ENCODE results near the gene RNF220. TPM values are rescaled to one million over a fixed set of nuclear protein-coding genes. Genes with fewer than 3 reads are reported as not detected.

The RNF220 gene
- total and polyA plus RNA-seq, 12 donors, result 41.8 to 82.5 (median 58.0) TPM

- H3K9me3 ChIP-seq, result no peaks in the 10 kb centered on the region
- H3K27me3 ChIP-seq, result no peaks in the 10 kb centered on the region
- WGBS, 2 donors, result 79 to 80% methylated on average over 5 of the region's 5 CpGs
- no peak for TF ChIP-seq CTCF (IDR thresholded peaks at IDR 0.05)
- H3K4me3 ChIP-seq, result no peak overlapping the region
- DNase-seq, result no peak
- intact Hi-C loops (cut with DNase I), result no loop called here
- H3K36me3 ChIP-seq, result no peaks in the 10 kb centered on the region
- peaks cover 0 to 15% (median 0%) of the 10 kb centered on the region in 9 donors for H3K4me1 ChIP-seq
- no peak for ATAC-seq
- peak overlapping the region in 1 of 10 donors; percentile 2 for H3K27ac ChIP-seq
These were observed 31.5 kb downstream of the RNF220 start for GRCh38 chr1:44436401-44437106.

- no peak overlapping the region for H3K27ac ChIP-seq
- TF ChIP-seq CTCF (IDR thresholded peaks at IDR 0.05), result no peak
- no peaks in the 10 kb centered on the region for H3K36me3 ChIP-seq
- WGBS, 2 donors, result 59 to 69% methylated on average over 8 of the region's 8 CpGs
- DNase-seq (no peak), ATAC-seq (no peak)
- H3K27me3 ChIP-seq, result no peaks in the 10 kb centered on the region
- intact Hi-C loops (cut with DNase I), result no loop called here
- no peaks in the 10 kb centered on the region for H3K9me3 ChIP-seq
- H3K4me1 ChIP-seq, result peaks cover 0 to 15% (median 0%) of the 10 kb centered on the region in 9 donors
- no peak overlapping the region for H3K4me3 ChIP-seq
These were observed 32.2 kb downstream of the RNF220 start for GRCh38 chr1:44437107-44437716.

GRCh38 chr1:44442791-44443190 is 37.7 kb downstream of the RNF220 start:
- no peaks in the 10 kb centered on the region for H3K36me3 ChIP-seq
- TF ChIP-seq CTCF (IDR thresholded peaks at IDR 0.05), result no peak
- H3K9me3 ChIP-seq, result no peaks in the 10 kb centered on the region
- no peak overlapping the region for H3K27ac ChIP-seq
- intact Hi-C loops (cut with DNase I), result no loop called here
- 85 to 92% methylated on average over 1 of the region's 1 CpG for WGBS, 2 donors
- no peaks in the 10 kb centered on the region for H3K27me3 ChIP-seq
- no peak overlapping the region for H3K4me3 ChIP-seq
- DNase-seq (no peak), ATAC-seq (no peak)
- H3K4me1 ChIP-seq, result no peaks in the 10 kb centered on the region

GRCh38 chr1:44447051-44447810 is 42.2 kb downstream of the RNF220 start:
- H3K27ac ChIP-seq, result no peak overlapping the region
- no peaks in the 10 kb centered on the region for H3K27me3 ChIP-seq
- intact Hi-C loops (cut with DNase I), result no loop called here
- 93 to 95% methylated on average over 6 of the region's 6 CpGs for WGBS, 2 donors
- ATAC-seq (no peak), DNase-seq (no peak)
- H3K36me3 ChIP-seq, result no peaks in the 10 kb centered on the region
- H3K4me3 ChIP-seq, result no peak overlapping the region
- no peaks in the 10 kb centered on the region for H3K9me3 ChIP-seq
- no peak for TF ChIP-seq CTCF (IDR thresholded peaks at IDR 0.05)
- H3K4me1 ChIP-seq, result no peaks in the 10 kb centered on the region

Data from heart right ventricle (tissue), 16 donors.